Heart right ventricle (tissue), 16 donors: Measurements from ENCODE around the gene HNRNPLL. TPM values are rescaled to one million over a fixed set of nuclear protein-coding genes. Genes with fewer than 3 reads are reported as not detected.

Experiments used
- ATAC-seq, 8 donors: fragments of 200-7000 bp; cut with Tn5 transposase; one replicate each; pipeline ENCODE4 v1.9.1; 2020; ENCODE audit warnings: mild to moderate bottlenecking in 8 of 8, moderate library complexity in 8 of 8, moderate number of reproducible peaks in 1 of 8
- DNase-seq, 2 donors: peaks; one replicate each; pipeline ENCODE4 v3.0.0-alpha.2; 2020
- H3K27ac ChIP-seq, 10 donors: fragments of 200-600 bp; sonication (generic) in 2 of 10; one replicate each; pipeline versions ENCODE4 v1.5.0 to v1.8.0; 2020 to 2022; ENCODE audit warnings: mild to moderate bottlenecking in 3 of 10
- H3K27me3 ChIP-seq, 7 donors: fragments of 200-600 bp; one replicate each; pipeline ENCODE4 v1.8.0; 2021 to 2022; ENCODE audit warnings: mild to moderate bottlenecking in 2 of 7
- H3K36me3 ChIP-seq, 9 donors: fragments of 200-600 bp; sonication (generic) in 1 of 9; one replicate each; pipeline versions ENCODE4 v1.5.0 to v1.8.0; 2020 to 2022; ENCODE audit warnings: mild to moderate bottlenecking in 2 of 9
- H3K4me1 ChIP-seq, 9 donors: fragments of 200-600 bp; sonication (generic) in 1 of 9; one replicate each; pipeline versions ENCODE4 v1.5.0 to v1.8.0; 2020 to 2022; ENCODE audit warnings: mild to moderate bottlenecking in 4 of 9
- H3K4me3 ChIP-seq, 10 donors: fragments of 200-600 bp; sonication (generic) in 2 of 10; one replicate each; pipeline versions ENCODE4 v1.5.0 to v1.8.0; 2020 to 2022; ENCODE audit warnings: mild to moderate bottlenecking in 7 of 10, moderate library complexity in 2 of 10
- H3K9me3 ChIP-seq, 11 donors: fragments of 200-600 bp in 10 of 11; sonication (generic) in 2 of 11; one replicate each; pipeline versions ENCODE4 v1.5.0 to v1.8.0; 2013 to 2022; ENCODE audit warnings: mild to moderate bottlenecking in 2 of 11, control low read depth in 1 of 11, moderate library complexity in 1 of 11
- WGBS, 2 donors: extraction: QIAGEN DNeasy Blood & Tissue Kit; methylation state at CpG; one replicate each; pipeline ENCODE4 v1.1.7; 2013; ENCODE audit warnings: inconsistent platforms in 1 of 2; 5-methylcytosine and 5-hydroxymethylcytosine counted together
- intact Hi-C, 10 donors: fragments of 100-400 bp; cut with DNase I; formaldehyde crosslinking; loops; one replicate each; pipeline versions ENCODE4 v1.11.1 to v1.14.2; 2022
- polyA plus RNA-seq, 2 donors: library from polyadenylated mRNA; stranded (reverse); fragments of 200-250 nt; gene quantifications; one replicate each; pipeline ENCODE4 v1.2.3, GENCODE V29; 2013
- total RNA-seq, 10 donors: library from RNA; stranded (reverse); fragmentation: NEBNext Ultra II Directional in 3 of 10; extraction: Animal tissue kit (Norgen Biotek cat#: 25700) in 3 of 10; gene quantifications; one replicate each; pipeline versions ENCODE4 v1.2.1 to v1.2.4, GENCODE V29; 2021 to 2023
- TF ChIP-seq, protein P1 (sequence below), 9 donors: fragments of 200-600 bp; sonication (generic) in 2 of 9; IDR thresholded peaks; one replicate each; pipeline versions ENCODE4 v1.5.0 to v1.8.0; 2021 to 2022; ENCODE audit warnings: antibody characterized with exemption in 9 of 9, mild to moderate bottlenecking in 5 of 9, moderate library complexity in 1 of 9
- donor health status: Arrhythmogenic right ventricular cardiomyopathy.
- donor health status: ischemic (EF 13 %, LVEDD 7.1; RV severe dilation, severe dysfunction).
- donor health status: healthy with polysubstance abuse.
- donor health status: DM: no; HTN: yes; CAD: no.
- donor health status: DM: no; HTN: no; CAD: no.
- donor health status: ischemic (EF 25% LVEDD 6.9; RV normal size, moderate dysfunction).
- donor health status: ischemic (EF 25% LVEDD 5.7; RV mildly dilated, moderate dysfunction).
- donor health status: healthy.
- donor health status: DM: yes; HTN: yes; CAD: no.
- donor health status: Ischemic cardiomyopathy.
- donor health status: ischemic (EF 35%, LVEDD 5.7; RV mildly dilated, moderate dysfunction).
- donor health status: nonischemic (EF 11% LVEDD 7.7; RV severe dilation, severe dysfunction).
- donor health status: DM: yes; HTN: yes; CAD: no.
- donor health status: PGD.
- donor health status: ischemic (EF 29% LVEDD 5.4; RV normal size, mild dysfunction).
- donor health status: nonischemic (EF 23%, LVEDD 6.1; RV moderate dilation, normal function).

HNRNPLL gene
- total and polyA plus RNA-seq, 12 donors, result 8.9 to 32.7 (median 25.3) TPM

DNA sequence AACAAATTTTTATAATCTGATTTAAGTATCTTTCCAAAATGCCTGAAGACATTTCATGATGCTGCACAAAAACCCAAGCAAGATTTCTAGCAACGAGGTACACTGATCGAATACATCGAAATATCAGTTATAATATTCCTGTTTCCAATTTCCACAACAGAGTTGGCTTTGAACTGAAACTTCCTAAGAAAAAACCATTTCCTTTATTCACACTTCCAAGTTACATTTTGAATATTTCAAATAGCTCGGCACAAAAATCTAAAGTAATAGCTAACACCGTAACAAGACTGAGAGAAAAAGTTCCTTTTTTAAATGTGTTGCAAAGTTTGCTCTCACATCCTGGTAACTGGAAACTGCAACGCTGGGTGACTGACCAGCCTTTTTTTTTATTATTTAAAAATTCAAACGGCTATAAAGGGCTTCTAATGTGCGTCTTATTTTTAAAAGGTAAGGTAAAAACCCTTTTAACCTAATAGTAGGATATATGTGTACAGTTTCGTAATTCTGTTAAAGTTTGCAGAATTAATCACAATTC lies 1.7 kb downstream of the HNRNPLL start:
- TF ChIP-seq, protein P1, sequence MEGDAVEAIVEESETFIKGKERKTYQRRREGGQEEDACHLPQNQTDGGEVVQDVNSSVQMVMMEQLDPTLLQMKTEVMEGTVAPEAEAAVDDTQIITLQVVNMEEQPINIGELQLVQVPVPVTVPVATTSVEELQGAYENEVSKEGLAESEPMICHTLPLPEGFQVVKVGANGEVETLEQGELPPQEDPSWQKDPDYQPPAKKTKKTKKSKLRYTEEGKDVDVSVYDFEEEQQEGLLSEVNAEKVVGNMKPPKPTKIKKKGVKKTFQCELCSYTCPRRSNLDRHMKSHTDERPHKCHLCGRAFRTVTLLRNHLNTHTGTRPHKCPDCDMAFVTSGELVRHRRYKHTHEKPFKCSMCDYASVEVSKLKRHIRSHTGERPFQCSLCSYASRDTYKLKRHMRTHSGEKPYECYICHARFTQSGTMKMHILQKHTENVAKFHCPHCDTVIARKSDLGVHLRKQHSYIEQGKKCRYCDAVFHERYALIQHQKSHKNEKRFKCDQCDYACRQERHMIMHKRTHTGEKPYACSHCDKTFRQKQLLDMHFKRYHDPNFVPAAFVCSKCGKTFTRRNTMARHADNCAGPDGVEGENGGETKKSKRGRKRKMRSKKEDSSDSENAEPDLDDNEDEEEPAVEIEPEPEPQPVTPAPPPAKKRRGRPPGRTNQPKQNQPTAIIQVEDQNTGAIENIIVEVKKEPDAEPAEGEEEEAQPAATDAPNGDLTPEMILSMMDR (IDR thresholded peaks at IDR 0.05), result no peak
- Histone ChIP-seq H3K27me3 (no peaks in the 10 kb centered on the region), H3K36me3 (no peaks in the 10 kb centered on the region), H3K27ac (peak overlapping the region in 8 of 10 donors; percentile 95 to 98 (median 98)), H3K4me1 (peaks cover 5 to 65% (median 56%) of the 10 kb centered on the region in 9 donors), H3K4me3 (peak overlapping the region in 9 of 10 donors; percentile 65 to 97 (median 90)), H3K9me3 (no peaks in the 10 kb centered on the region)
- 7 to 10% methylated on average over 9 of the region's 9 CpGs for WGBS, 2 donors
- no peak for ATAC-seq
- DNase-seq, result no peak
- intact Hi-C loops, result loop anchor here in 8 of 10 donors (5.0 to 10.0 kb wide), 4 partner anchors 64 to 146 kb away; partner anchors contain the start of gene GALM (in 7 of the 8)

DNA sequence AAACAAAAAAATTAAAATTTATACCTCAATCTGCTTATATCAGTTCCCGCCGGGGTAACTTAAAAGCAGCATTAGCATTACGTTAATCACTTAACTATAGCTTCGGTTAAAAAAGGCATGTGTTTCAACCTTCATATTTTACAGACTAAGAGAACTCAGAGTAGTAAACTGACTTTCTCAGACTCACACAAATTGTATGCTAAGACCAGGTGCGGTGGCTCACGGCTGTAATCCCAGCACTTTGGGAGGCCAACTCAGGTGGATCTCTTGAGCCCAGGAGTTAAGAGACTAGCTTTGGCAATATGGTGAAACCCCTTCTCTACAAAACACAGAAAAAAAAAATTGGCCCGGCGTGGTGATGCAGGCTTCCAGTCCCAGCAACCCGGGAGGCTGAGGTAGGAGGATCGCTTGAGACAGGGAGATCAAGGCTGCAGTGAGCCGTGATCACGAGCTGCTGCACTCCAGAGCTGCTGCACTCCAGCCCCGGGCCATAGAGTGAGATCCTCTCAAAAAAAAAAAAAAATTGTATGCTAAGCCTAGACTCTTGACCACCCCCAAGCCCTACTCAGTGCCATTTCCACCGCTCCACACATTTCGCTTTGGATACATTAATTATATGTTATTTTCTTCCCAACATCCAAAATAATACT lies 2.4 kb downstream of the HNRNPLL start:
- no peaks in the 10 kb centered on the region for H3K27me3 ChIP-seq
- peak overlapping the region in 7 of 10 donors; percentile 17 to 98 (median 98) for H3K27ac ChIP-seq
- H3K36me3 ChIP-seq, result no peaks in the 10 kb centered on the region
- WGBS, 2 donors, result 39 to 41% methylated on average over 15 of the region's 15 CpGs
- ATAC-seq, result no peak
- no peak for DNase-seq
- intact Hi-C loops, result loop anchor here in 8 of 10 donors (5.0 to 10.0 kb wide), 4 partner anchors 64 to 147 kb away; partner anchors contain the start of gene GALM (in 7 of the 8)
- TF ChIP-seq, protein P1 (IDR thresholded peaks at IDR 0.05), result no peak
- peak overlapping the region in 9 of 10 donors; percentile 6 to 95 (median 89) for H3K4me3 ChIP-seq
- H3K9me3 ChIP-seq, result no peaks in the 10 kb centered on the region
- H3K4me1 ChIP-seq, result peaks cover 5 to 71% (median 58%) of the 10 kb centered on the region in 9 donors

DNA sequence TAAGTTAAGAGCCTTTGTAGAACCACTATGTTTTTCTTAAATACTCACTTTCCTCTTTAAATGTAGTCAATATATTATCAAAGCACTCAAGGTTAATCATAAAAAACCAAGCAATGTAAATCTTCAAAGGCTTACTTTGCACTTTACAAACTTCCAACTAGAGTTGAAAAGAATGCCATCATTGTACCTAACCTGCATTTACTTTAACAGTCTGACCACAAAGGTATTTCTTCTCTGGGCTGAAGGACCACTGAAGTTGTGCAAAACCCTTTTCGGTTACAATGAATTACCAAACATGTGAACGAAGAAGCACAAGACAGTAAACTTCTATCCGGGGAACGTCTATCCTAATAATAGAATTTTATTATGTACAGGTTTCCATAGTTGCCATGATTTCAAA lies 3.0 kb downstream of the HNRNPLL start:
- Histone ChIP-seq H3K9me3 (no peaks in the 10 kb centered on the region), H3K27me3 (no peaks in the 10 kb centered on the region), H3K4me1 (peaks cover 5 to 78% (median 63%) of the 10 kb centered on the region in 9 donors), H3K4me3 (peak overlapping the region in 7 of 10 donors; percentile 65 to 93 (median 89)), H3K36me3 (no peaks in the 10 kb centered on the region), H3K27ac (peak overlapping the region in 7 of 10 donors; percentile 17 to 98 (median 98))
- 25 to 26% methylated on average over 4 of the region's 4 CpGs for WGBS, 2 donors
- no peak for DNase-seq
- intact Hi-C loops, result loop anchor here in 8 of 10 donors (5.0 to 10.0 kb wide), 4 partner anchors 65 to 148 kb away; partner anchors contain the start of gene GALM (in 7 of the 8)
- TF ChIP-seq, protein P1 (IDR thresholded peaks at IDR 0.05), result no peak
- ATAC-seq, result no peak

DNA sequence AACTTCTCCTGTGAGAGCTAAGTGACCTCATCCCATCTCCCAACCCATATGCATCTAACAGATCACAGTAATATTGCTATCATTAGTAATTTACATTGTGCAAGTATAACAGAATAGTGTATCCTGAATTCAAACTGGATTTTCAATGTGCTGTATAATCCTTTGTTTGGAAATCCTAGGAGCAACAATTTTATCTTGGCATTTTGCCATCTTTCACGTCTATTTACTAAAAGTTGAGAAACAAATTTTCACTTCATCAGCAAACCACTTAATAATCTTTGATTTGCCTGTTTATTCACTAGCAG lies 3.8 kb downstream of the HNRNPLL start:
- DNase-seq (no peak), ATAC-seq (no peak)
- Histone ChIP-seq H3K4me3 (peak overlapping the region in 5 of 10 donors; percentile 2 to 93 (median 65)), H3K4me1 (peaks cover 5 to 81% (median 60%) of the 10 kb centered on the region in 9 donors), H3K27me3 (no peaks in the 10 kb centered on the region), H3K36me3 (no peaks in the 10 kb centered on the region), H3K27ac (peak overlapping the region in 5 of 10 donors; percentile 41 to 98 (median 98)), H3K9me3 (no peaks in the 10 kb centered on the region)
- intact Hi-C loops, result no loop called here
- TF ChIP-seq, protein P1 (IDR thresholded peaks at IDR 0.05), result no peak
- WGBS, 2 donors, result 0 to 2% methylated on average over 1 of the region's 1 CpG
